Activated naive CD4-positive, alpha-beta T cell (primary cell): ENCODE results near the gene FAM180A.
"Not testable (repeated sequence)": the region's sequence is repeated elsewhere in the genome, so short reads cannot be mapped to it uniquely, and the experiment has no call there.

ENCODE experiments used
- DNase-seq, 4 experiments: peaks; one replicate each; lab custom pipeline; 2025; lab: John Stamatoyannopoulos, UW

Gene FAM180A

DNA sequence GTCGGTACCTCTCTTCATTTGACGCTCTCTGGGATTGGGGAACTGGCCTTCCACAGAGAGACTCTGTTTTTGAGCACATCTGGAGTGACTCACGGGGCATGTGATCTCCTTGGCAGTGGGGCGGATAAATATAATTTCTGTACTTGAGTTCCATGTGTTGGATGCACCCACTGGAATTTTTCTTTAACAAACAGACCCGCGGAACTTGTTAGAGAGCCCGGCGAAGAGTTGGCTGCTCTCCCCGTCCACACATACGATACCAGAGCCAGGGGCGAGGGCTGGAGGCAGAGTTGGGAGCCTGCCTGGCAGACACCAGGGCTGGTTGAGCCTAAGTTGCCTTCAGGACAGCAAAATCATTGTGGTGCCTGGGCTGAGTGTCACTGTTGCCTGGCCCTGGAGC, at the start of gene FAM180A:
TSS of gene FAM180A (minus strand) at position 44 of the 400 bp plus-strand sequence. CDS start 233 bp downstream, outside the sequence.
- DNase-seq, result no peak

GRCh38 chr7:135798095-135798494, 49.5 kb upstream of the FAM180A start:
- no peak for DNase-seq

GRCh38 chr7:135795846-135796570, 47.4 kb upstream of the FAM180A start:
- no peak for DNase-seq

DNA sequence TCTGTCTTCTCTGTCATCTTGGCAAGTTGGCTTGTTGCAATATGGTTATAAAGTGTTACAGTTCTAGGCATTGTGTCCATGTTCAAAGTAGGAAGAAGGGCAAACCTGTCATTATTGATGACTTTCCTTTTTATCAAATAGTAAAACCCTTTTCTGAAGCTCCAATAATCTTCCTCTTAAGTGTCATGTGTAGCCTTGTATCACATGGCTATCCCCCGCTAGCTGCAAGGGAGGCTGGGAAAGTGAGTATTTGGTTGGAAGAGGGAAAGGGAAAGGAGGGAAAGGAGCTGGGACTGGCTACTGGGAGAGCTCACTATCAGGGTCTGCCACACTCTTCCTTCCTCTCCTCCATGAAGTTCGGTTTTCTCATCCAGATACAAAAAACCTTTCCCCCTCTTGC, 45.2 kb upstream of the FAM180A start:
- DNase-seq, result no peak

DNA sequence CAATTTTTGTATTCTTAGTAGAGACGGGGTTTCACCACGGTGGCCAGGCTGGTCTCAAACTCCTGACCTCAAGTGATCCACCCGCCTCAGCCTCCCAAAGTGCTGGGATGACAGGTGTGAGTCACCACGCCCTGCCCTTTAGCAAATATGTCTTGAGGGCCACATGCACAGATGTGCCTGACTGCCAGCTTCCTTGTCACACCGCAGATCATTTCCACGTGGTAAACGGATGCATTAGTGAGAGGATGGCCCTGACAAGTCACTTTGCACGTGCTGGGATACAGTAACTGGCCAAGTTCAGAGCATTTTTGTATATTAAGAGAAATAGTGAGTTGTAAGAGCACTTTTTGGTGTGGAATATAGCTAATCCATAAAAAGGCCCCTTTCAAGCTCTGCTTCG, 44.3 kb upstream of the FAM180A start:
- DNase-seq, result no peak

DNA sequence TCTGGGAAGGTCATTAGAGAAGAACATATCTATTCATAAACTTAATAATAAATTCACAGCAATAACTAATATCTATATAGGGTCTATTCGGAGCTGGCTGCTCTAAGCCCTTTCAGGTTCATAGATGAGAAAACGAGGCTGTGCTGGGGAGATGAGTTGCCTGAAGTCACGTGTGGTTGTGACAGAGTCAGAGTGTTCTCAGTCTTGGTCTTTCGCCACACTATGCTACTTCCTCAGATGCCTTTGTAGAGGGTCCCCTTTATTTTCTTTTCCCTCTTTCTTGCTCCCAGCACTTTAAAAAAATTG, 43.7 kb upstream of the FAM180A start:
- DNase-seq, result no peak

- no peak for DNase-seq
Measured at GRCh38 chr7:135791543-135792362, 43.1 kb upstream of the FAM180A start.

DNA sequence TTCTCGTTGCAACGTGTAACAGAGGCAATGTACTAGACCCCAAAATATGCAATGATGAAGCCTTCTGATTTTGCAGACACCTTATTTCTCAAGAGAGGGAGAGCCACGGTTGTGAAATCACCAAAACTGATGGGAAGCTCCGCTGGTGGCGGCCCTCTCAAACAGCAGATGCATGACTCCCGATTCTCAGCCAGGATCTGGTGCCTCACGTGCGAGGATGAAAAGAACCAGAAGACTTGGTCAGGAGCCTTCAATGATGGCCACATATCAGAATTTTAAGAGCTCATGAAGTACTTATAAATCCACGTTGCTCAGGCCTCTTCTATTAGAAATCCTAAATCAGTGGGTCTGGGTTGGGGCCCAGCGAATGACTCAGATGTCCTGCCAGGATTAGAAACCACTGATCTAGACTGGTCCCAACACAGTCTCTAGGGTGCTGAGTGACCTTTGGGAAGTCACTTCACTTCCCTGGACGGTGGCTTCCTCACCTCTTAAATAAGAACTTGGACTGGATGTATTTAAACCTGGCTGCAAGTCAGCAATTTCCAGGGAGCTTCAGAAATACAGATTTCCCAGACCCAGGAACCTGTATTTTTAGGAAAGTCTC, 41.9 kb upstream of the FAM180A start:
- DNase-seq, result no peak

GRCh38 chr7:135789956-135790355, 41.3 kb upstream of the FAM180A start:
- no peak for DNase-seq

GRCh38 chr7:135789431-135789830, 40.8 kb upstream of the FAM180A start:
- DNase-seq, result no peak

GRCh38 chr7:135786911-135787310, 38.3 kb upstream of the FAM180A start:
- no peak for DNase-seq

DNA sequence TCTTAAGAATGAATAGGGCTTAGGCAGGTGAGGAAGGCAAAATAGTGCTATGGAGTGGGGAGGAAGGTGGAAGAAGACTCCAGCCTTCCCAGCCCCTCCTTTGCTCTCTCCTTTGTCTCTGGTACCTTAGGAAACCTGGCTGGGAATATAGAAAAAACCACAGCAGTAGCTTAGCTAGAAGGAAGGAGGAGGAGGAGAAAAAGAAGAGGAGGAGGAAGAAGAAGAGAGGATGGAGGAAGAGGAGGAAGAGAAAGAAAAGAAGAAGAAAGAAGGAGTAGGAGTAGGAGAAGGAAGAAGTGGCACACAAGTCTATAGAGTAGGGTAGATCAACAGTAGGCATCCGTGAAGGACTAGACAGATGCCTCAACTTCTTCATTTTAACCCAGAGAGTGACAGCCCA, 36.5 kb upstream of the FAM180A start:
- DNase-seq, result no peak

- DNase-seq, result no peak
Measured at GRCh38 chr7:135784013-135784412, 35.4 kb upstream of the FAM180A start.

DNA sequence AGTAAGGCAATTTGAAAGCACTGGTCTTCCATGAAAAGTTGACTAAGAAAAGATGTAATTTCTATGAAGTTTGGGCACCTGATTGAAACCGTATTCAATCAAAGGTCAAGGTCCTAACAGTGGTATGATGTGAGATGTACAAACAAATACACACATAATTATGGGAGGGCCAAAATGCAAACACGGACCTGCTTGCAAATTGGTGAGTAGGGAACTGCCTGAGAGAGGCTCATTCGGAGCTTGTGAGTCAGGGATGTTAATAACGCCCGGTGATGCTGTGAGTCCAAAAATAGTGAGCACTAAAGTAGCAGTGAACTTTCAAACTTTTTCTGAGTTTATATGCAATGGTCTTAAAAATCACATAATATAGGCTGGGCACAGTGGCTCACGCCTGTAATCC, 34.2 kb upstream of the FAM180A start:
- no peak for DNase-seq

- no peak for DNase-seq
Measured at GRCh38 chr7:135782377-135782776, 33.8 kb upstream of the FAM180A start.

DNA sequence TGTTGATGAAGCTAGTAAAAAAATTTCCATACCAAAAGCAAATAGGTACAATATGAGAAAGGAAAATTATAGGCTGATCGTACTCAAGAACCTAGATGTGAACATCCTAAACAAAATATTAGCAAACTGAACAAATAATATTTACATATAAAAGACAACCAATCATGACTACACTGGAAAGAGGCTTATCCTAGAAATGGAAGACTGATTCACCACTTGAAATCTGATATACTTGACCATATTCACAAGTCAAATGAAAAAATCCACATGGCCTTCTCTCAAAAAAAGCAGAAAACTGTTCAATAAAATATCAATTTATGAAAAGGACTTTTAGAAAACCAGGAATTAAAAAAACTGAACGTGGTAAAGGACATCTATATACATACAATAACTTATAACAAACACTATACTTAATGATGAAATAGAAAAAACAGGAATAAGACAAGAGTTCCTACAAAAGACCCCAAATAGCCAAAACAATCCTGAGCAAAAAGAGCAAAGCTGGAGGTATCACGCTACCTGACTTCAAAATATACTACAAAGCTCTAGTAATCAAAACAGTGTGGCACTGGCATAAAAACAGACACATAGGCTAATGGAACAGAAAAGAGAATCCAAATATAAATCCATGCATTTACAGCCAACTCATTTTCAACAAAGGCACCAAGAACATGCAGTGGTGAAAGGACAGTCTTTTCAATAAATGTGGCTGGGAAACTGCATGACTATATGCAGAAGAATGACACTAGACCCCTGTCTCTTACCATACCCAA, 29.2 kb upstream of the FAM180A start:
- no peak for DNase-seq

DNA sequence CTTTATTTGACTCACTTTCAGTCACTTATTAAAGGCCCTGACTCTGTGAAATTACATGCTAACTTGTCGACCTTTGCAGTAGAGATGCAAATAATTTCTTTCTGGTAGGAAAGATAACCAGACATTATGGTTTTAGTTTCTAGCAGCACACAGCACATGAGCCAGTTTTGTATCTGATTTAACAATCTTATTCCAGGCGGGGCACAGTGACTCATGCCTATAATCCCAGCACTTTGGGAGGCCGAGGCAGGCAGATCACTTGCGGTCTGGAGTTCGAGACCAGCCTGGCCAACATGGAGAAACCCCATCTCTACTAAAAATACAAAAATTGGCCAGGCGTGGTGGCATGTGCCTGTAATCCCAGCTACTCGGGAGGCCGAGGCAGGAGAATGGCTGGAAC, 27.3 kb upstream of the FAM180A start:
- not testable (repeated sequence) for DNase-seq

DNA sequence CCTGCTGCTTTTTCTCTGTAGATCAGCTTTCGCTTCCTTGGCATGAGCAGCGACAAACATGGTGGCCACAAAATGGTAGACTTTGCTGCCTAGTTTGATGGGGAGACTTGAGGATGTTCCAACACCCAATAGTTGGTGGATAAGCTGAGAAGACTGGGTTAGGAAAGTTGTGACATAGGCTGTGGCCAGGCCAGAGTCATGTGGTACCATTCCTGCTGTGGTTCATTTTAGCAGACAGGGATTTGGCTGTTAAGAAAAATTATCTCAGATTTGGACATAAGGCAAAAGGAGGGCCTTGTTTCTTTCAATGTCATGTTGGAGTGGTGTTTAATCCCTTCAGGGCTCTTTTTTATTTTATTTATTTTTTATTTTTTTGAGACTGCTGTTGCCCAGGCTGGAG, 26.6 kb upstream of the FAM180A start:
- no peak for DNase-seq

GRCh38 chr7:135774284-135774683, 25.7 kb upstream of the FAM180A start:
- no peak for DNase-seq

DNA sequence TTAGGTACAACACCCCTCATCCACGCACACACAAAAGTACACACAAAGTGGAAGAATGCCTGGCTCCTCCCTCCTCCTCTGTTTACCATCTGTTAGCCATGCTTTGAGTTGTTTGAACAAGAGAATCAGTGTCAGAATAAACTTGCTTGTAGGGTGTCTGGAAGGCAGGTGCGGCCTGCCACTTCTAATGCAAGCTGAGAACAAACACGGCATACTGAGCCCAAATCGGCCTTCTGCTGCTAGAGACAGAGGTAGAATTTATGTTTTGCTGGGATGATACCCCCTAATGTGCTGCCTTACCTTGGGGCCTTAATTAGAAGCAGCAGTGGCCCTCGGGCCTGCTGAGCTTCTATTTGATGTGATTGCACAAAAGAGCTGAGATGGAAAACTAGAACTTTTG, 24.9 kb upstream of the FAM180A start:
- no peak for DNase-seq

DNA sequence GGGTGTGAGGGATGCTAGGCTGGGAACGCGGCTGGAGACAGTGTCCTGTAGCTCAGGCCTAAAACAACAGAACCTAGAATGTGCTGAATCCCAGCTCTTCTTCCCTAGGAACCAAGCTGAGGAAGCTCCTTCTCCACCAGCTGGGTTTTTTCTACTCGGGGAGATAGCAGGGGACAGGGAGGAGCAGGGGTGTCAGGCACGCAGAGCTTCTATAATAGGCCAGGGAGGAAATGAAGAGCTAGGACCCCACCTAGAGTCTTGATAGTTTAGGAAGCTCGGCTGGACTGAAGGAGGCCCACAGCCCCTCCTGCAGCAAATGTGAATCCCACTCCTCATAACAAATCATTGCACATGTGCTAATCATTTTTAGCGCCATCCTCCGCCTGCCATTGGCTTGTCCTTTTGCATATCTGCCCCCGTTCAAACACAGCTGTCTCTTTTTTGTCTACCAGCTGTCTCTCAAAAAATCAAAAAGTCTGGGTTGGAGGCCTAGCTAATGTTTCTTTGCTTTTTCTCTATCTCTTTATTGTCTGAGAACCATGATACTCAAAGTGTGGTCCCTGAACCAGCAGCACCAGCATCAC, 24.1 kb upstream of the FAM180A start:
- DNase-seq, result no peak
